GM12892 (cell line): ENCODE data around the gene LHFPL6.

ENCODE experiments used
- POLR2A ChIP-seq: IDR thresholded peaks from 2 replicates; pipeline ENCODE4 v1.6.1; 2011; ENCODE audit warnings: low read depth, low read length, control low read depth
- POLR2AphosphoS5 ChIP-seq: IDR thresholded peaks from 2 replicates; pipeline ENCODE4 v1.6.1; 2011; ENCODE audit warnings: low read depth, low read length, control low read depth

DNA sequence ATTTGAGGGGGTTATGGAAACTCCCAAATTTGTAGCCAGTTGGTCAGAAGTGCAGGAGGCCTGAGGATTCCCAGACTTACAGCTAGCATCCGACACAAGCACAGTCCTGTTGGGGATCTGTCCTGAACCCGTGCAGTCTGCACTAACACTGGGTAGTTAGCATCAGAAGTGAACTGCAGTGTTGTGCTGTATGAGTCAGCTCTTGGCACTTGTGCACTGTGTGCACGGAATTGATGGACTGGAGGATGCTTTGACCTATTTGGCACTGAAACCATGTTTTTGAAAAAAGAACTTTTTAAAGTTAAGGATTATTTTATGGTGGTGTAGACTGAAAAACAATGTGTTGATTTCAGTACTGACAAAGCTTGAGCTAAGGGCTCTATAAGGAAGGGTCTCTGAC lies 285.7 kb downstream of the LHFPL6 start:
- TF ChIP-seq POLR2AphosphoS5 (no peak), POLR2A (no peak)
